ENCODE results near the gene PAPPA2. TPM values are rescaled to one million over a fixed set of nuclear protein-coding genes. Genes with fewer than 3 reads are reported as not detected.

PAPPA2 gene
- total RNA-seq, 1 experiment from 2014 or later = 0.81 TPM

- Histone ChIP-seq H3K4ac (ENCODE audit: low read depth, low read length) (no peak overlapping the region), H4K91ac (ENCODE audit: insufficient read length, low read depth, low read length) (no peak overlapping the region), H3K9me3 (ENCODE audit: control insufficient read depth, low read depth, low read length) (no peaks in the 10 kb centered on the region), H2BK12ac (ENCODE audit: insufficient read length, low read depth, low read length) (no peak overlapping the region), H3K79me1 (ENCODE audit: insufficient read depth, low read depth, low read length, poor library complexity, severe bottlenecking) (no peaks in the 10 kb centered on the region), H2BK15ac (ENCODE audit: low read depth, low read length) (no peak overlapping the region; the same call in 1 of the 2 replicates), H3K56ac (ENCODE audit: insufficient read length, low read depth, low read length) (no peak overlapping the region), H3K9ac (ENCODE audit: extremely low read depth, insufficient read length, low read length) (no peak overlapping the region), H3K4me1 (ENCODE audit: insufficient read depth, low read length) (peaks cover 3% of the 10 kb centered on the region; the same call in 1 of the 2 replicates), H3K18ac (ENCODE audit: insufficient read length, low read depth, low read length) (no peak overlapping the region), H3K27ac (ENCODE audit: insufficient read length, low read depth, low read length) (no peak overlapping the region), H3K14ac (ENCODE audit: insufficient read depth, low read length) (0 out of 2 replicates have a peak overlapping the region, but pooled peaks have one; percentile 24), H2BK20ac (ENCODE audit: low read depth, low read length, poor library complexity, severe bottlenecking) (no peak overlapping the region), H4K20me1 (ENCODE audit: control insufficient read depth, insufficient read depth, insufficient read length) (no peaks in the 10 kb centered on the region), H3K23ac (ENCODE audit: insufficient read length, low read depth, low read length) (no peak overlapping the region), H2AK5ac (ENCODE audit: insufficient read length, low read length) (no peak overlapping the region), H3K27me3 (ENCODE audit: insufficient read depth, low read length) (no peaks in the 10 kb centered on the region), H2BK5ac (ENCODE audit: insufficient read length, low read length) (no peak overlapping the region), H3K79me2 (ENCODE audit: insufficient read depth, low read length) (no peaks in the 10 kb centered on the region), H3K4me2 (ENCODE audit: insufficient read depth, insufficient read length, low read length) (no peak overlapping the region), H3K23me2 (ENCODE audit: insufficient read length, low read depth, low read length, poor library complexity, severe bottlenecking) (no peaks in the 10 kb centered on the region), H4K5ac (ENCODE audit: insufficient read length, low read depth, low read length) (no peak overlapping the region), H2AFZ (ENCODE audit: low read length) (no peak overlapping the region), H4K8ac (replicated peaks; ENCODE audit: insufficient read length, low read depth, low read length) (no peak overlapping the region), H3T11ph (ENCODE audit: low read length) (no peak overlapping the region), H2BK120ac (ENCODE audit: low read depth, low read length, poor library complexity, severe bottlenecking) (no peak overlapping the region)
- Mint-ChIP-seq H3K4me1 (peaks cover 0 to 4% of the 10 kb centered on the region in 2 experiments; a peak in 2 of 4 replicates), H3K27ac (no peak overlapping the region), H3K4me3 (no peak overlapping the region), H3K36me3 (ENCODE audit: insufficient read depth in 1 of 3, low read depth in 3 of 3) (no peaks in the 10 kb centered on the region), H3K27me3 (ENCODE audit: low read depth) (no peaks in the 10 kb centered on the region), H3K9me3 (no peaks in the 10 kb centered on the region)
- no peak for DNase-seq
- TF ChIP-seq CTCF (conservative IDR thresholded peaks at IDR 0.05) = no peak
- no CpG with 5 or more reads among the region's 5 CpGs for WGBS (ENCODE audit: extremely low coverage, insufficient read length, low lambda C conversion rate)
Measured at GRCh38 chr1:176794897-176795508, 332.0 kb downstream of the PAPPA2 start.
